ENCODE results near the gene BNIP5.
"Not testable (repeated sequence)": the region's sequence is repeated elsewhere in the genome, so short reads cannot be mapped to it uniquely, and the experiment has no call there.

The BNIP5 gene

DNA sequence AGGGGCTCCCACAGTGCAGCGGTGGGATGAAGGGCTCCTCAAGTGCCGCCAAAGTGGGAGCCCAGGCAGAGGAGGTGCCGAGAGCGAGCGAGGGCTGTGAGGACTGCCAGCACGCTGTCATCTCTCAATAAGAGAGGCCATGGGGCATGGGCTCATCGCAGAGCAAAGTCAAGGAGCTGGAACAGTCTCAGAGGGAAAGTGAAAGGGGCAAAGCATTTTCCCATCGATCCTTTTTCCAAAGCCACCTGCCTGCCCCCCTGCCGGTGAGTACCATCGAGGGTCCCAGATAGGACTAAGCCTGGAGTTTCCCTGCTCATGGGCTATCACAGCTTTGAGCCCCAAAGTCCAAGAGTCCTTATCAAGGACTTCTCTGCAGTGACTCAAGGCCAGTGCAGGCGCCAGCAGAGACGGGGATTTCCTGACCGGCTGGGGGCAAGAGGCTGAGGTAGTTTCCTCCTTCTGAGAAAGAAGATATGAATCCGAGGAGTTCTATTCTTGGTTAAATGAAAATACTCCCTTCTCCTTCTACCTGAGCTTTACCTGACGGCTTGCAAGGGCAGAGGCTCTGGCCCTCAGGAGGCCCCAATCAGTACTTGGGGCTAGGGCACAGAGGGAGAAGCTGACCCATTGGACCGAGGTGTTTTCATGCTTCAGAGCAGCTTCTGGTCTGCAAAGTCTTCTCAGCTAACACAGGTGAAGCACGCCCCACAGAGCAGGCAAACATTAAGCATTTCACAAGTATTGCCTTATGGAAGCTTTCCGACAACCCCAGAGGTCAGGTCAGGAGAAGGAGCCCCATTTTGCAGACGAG is 28.2 kb upstream of the BNIP5 start:
- no peak for DNase-seq

DNA sequence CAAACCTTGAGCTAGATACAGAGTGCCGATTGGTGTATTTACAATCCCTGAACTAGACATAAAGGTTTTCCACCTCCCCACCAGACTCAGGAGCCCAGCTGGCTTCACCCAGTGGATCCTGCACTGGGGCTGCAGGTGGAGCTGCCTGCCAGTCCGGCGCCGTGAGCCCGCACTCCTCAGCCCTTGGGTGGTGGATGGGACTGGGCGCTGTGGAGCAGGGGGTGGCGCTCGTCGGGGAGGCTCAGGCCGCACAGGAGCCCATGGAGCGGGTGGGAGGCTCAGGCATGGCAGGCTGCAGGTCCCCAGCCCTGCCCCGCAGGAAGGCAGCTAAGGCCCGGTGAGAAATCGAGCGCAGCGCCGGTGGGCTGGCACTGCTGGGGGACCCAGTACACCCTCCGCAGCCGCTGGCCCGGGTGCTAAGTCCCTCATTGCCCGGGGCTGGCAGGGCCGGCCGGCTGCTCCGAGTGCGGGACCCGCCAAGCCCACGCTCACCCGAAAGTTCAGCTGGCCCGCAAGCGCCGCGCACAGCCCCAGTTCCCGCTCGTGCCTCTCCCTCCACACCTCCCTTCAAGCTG is 27.5 kb upstream of the BNIP5 start:
- not testable (repeated sequence) for DNase-seq

GRCh38 chr6:36363371-36363752 is 26.7 kb upstream of the BNIP5 start:
- not testable (repeated sequence) for DNase-seq

DNA sequence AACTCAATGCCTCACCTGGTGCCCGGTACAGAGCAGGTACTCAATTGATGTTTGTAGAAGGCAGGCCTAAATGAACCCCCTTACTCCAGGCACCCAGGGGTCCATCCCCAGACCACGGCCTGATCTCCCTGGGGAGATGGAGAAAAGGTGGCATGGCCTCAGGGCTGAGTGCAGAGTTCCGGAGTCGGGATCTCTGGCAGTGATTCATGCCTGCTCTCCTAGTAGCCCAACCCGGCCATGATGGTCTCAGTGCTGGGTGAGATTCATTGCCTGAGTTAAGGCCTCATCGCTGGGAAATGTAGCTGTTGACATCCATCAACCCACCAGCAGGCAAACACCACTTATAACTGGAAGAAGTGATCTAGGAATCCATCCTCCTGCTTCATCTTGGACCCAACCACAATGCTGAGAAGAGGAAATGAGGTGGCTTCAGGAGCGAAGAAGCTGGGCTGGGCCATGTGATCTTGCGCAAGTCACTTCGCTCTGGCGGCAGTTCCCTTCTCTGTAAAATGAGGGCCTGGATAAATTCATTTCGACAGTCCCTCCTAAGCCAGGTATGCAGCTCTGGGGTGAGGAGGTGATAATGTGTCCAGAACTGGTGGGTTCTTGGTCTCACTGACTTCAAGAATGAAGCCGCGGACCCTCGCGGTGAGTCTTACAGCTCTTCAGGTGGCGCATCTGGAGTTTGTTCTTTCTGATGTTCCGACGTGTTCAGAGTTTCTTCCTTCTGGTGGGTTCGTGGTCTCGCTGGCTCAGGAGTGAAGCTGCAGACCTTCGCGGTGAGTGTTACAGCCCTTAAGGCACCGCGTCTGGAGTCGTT is 26.1 kb upstream of the BNIP5 start:
- no peak for DNase-seq

GRCh38 chr6:36361071-36361470 is 24.4 kb upstream of the BNIP5 start:
- no peak for DNase-seq

- DNase-seq, result peak; percentile 56
Measured at GRCh38 chr6:36360241-36361054, 23.8 kb upstream of the BNIP5 start.

DNA sequence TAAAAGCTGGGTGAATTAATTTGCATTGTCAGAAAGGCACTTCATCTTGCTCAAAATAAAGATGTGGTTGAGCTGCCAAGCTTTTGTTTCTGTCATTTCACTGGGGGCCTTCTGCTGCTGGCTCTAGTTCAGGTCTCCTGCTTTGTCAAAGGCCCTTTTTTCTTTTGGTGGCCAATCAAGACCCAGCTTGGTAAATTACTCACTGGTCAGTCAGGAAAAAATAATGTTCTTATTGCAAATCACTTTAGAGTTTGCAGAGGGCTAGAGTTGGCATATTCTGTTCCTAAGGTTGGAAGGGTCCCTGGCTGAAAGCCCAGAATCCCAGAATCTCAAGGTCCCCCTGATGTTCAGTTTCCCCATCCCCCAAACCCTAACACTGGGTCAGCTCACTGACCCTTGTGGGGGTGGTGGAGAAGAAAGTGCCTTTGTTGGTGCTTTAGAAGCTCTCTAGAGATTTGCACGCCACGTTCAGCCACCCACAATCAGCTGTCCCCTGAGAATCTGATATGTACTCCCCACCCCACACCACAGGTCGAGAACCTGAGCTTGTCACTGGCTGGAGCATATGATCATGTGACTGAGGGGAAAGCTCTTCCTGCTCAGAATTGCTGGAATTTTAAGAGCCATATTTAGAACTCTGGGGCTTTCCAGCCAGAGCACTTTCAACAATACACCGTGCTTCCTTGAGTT is 21.7 kb upstream of the BNIP5 start:
- DNase-seq, result no peak

DNA sequence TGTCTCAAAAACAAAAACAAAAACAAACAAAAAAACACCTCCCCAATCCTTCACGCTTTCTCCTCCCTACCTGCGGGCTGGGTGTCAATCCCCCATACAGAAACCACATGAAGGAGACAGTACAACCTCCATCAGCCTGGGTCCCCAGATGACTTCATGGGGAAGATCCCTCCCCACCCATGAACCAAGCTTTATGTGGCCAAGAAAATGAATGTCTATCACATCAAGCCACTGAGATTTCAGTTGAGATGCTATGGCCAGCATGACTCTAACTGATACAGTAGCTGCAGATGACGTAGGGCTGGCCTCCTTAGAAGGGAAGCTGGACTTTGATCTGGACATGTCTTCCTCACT is 21.2 kb upstream of the BNIP5 start:
- no peak for DNase-seq

GRCh38 chr6:36355819-36356218 is 19.1 kb upstream of the BNIP5 start:
- no peak for DNase-seq

DNA sequence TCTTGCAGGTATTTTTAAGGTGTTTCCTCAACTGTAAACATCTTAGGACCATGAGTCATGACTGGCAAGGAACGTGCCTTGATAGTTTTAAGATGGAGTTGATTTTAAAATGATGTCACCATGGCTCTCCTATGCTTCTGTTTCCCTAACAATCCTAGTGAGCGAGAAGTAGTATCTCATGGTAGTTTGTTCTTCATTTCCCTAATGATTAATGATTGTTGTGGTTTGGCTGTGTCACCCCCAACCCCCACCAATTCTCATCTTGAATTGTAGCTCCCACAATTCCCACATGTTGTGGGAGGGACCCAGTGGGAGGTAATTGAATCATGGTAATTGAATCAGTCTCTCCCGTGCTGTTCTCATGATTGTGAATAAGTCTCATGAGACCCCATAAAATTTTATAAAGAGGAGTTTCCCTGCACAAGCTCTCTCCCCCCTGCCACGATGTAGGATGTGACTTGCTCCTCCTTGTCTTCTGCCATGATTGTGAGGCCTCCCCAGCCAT is 16.8 kb upstream of the BNIP5 start:
- DNase-seq, result no peak

DNA sequence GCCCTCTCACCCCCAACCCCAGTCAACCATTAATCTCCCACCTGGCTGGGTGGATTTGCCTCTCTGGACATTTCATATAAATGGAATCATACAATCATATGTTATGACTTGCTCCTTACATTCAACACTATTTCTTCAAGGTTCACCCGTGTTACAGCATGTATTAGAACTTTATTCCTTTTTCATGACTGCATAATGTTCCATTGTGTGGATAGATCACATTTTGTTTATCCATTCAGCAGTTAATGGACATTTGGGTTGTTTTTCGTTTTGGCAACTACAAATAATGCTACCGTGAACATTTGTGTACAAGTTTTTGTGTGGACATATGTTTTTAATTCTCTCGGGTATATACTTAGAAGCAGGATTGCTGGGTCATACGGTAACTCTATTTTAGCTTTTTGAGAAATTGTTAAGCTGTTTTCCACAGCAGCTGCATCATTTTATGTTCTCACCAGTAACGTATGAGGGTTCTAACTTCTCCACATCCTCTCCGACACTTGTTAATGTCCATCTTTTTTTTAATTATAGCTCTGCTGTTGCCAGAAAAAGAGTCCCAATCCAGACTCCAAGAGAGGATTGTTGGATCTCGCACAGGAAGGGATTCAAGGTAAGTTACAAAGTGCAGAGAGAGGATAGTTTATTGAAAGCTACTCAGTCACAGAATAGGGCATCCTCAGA is 15.9 kb upstream of the BNIP5 start:
- DNase-seq, result no peak

DNA sequence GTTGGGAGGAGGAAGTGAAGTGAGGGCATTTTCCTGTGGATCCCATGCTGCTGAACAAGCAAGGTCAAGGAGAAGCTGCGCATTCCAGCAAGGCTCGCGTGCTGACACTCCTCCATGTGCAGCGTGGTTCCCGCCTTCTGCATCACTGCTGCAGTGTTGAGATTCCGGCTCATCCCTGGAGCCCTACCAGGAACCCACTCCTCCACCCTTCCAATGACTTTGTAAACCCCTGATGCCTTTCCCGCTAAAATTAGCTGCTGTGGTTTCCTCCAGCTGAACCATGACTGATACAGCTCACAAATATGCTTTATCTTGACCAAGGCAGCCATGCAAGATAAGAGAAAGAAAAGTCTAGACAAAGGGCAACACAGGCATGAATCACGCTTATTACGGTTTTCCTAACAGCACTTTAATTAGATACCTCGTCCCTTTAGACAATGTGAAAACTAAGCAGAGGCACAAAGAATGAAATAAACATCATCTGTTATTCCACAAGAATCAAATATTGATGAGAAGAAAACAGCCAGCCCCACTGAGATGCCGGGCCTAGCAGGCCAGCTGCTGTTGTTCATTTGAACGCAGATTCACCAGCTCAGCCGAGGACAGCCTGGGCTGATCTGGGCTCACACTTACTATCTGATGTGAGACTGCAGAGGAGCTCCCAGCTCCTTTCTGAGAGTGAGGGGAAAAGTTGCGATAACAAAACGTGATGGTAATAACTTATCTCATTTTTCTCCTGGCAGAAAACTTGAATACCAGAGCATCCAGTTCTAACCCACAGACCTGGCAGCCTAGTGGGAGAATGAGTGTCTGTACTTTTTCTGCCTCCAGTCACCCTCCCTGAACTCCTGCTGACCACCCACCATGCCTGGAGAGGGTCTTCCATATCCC is 14.2 kb upstream of the BNIP5 start:
- DNase-seq, result no peak

DNA sequence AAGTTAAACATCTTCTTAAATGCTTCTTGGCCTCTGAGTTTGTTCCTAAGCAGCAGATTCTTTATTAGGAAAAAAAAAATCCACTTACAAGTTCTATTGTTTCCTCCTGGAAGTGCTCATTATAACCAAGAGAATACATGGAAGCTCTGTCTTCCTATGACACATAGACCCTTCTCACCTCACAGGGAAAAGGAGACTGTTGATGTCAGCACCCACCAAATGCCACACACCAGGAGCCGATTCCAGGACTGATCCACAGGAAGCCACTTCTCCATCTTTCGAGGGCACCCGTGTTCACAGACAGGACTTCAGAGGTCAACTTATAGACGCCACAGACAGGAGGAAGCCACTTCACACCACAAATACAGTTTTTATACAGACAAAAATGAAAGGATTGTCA is 13.4 kb upstream of the BNIP5 start:
- no peak for DNase-seq

- no peak for DNase-seq
Measured at GRCh38 chr6:36349240-36349639, 12.6 kb upstream of the BNIP5 start.

DNA sequence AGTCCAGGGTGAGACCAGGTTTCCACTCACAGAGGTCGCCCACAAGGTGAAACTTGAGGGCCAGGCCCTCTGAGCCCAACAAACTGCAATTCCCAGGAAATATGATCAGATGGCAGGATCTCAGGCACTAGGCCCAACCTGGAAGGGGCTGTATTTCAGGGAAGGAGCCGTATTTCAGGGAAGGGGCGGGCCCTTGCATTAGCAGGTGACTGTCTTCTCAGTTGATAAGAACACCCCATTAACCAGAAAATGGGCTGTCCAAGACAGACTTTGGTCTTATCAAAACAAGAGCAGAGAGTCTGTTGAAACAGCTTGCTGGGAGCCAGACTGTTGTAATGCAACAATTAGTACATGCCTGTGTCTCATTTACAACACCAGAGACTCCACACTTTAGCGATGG is 10.9 kb upstream of the BNIP5 start:
- no peak for DNase-seq

GRCh38 chr6:36346486-36347273 is 10.0 kb upstream of the BNIP5 start:
- DNase-seq, result no peak

GRCh38 chr6:36345681-36346466 is 9.2 kb upstream of the BNIP5 start:
- DNase-seq, result no peak

DNA sequence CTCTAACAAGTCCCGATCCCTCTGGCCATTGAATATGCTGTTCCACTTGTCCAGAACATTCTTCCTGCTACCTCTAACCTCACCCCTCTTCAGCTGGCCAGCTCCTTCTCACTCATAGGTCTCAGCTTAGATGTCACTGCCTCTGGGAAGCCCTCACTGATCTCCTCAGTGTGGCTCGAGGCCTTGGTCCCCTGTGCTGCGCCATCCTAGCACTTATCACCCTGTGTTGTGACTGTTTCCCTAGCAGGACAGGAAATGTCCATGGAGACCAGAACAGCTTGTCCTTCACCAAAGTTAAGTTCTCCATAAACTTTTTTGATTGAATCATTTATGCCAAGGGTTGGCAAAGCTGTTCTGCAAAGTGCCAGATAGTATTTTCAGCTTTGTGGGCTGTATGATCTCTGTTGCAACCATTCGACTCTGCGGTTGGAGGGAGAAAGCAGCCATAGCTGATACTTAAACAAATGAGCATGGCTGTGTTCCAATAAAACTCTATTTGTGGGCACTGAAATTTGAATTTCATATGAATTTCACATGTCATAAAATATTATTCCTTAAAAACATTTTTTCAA is 6.5 kb upstream of the BNIP5 start:
- no peak for DNase-seq

All from effector CD8-positive, alpha-beta T cell (primary cell).